ENCODE results near the gene PLPP3.
"Not testable (repeated sequence)": the region's sequence is repeated elsewhere in the genome, so short reads cannot be mapped to it uniquely, and the experiment has no call there.

- TF ChIP-seq CTCF (IDR thresholded peaks at IDR 0.05 in 2 of 3, conservative IDR thresholded peaks at IDR 0.05 in 1 of 3; ENCODE audit: borderline replicate concordance in 1 of 3, insufficient read depth in 1 of 3, low read depth in 2 of 3, low read length in 2 of 3); EZH2 (IDR thresholded peaks at IDR 0.05): not testable (repeated sequence)
Observed at GRCh38 chr1:56610770-56611169, 31.4 kb upstream of the PLPP3 start.
